HepG2 (cell line): ENCODE results near the gene MRGPRG. TPM values are rescaled to one million over a fixed set of nuclear protein-coding genes. Genes with fewer than 3 reads are reported as not detected.

ENCODE experiments used
- ATAC-seq: fragments of 200-7000 bp; cut with Tn5 transposase; 3 replicates; pipeline ENCODE4 v1.9.1; 2020; ENCODE audit warnings: mild to moderate bottlenecking, moderate library complexity
- BruUV-seq: library from RNA; stranded (reverse); fragments of 400-500 nt; replicated peaks from 2 replicates; lab custom pipeline; 2021; lab: Mats Ljungman, UMichigan
- CTCF ChIA-PET: fragments of 300-600 bp; formaldehyde crosslinking; extraction: SDS; loops from one replicate; lab custom pipeline; 2021; ENCODE audit warnings: low total read pairs, inconsistent platforms, low intra/inter-chr PET ratio; lab: Yijun Ruan, JAX
- POLR2A ChIA-PET: fragments of 350-600 bp; sonication (Branson Sonifier 250); formaldehyde crosslinking; loops from one replicate; lab custom pipeline; 2020; ENCODE audit warnings: antibody characterized with exemption, inconsistent platforms; lab: Yijun Ruan, JAX
- DNase-seq: peaks from one replicate; pipeline ENCODE4 v3.0.0-alpha.2; 2015; ENCODE audit warnings: low spot score
- FAIRE-seq: peaks from 3 replicates; lab custom pipeline; 2011; peaks lifted over from hg19 to GRCh38; lab: Jason Lieb, UNC
- H2AFZ ChIP-seq: one replicate; pipeline ENCODE4 v1.6.1; 2011; ENCODE audit warnings: low read length, inconsistent platforms
- H3K27ac ChIP-seq: fragments of 300-600 bp; 3 replicates; pipeline ENCODE4 v1.8.0; 2011; ENCODE audit warnings: mixed run types, mild to moderate bottlenecking, mixed read lengths, low read length, inconsistent platforms; ENCODE audit not compliant: insufficient read depth; ENCODE audit errors: extremely low read length
- H3K27me3 ChIP-seq, 2 experiments: fragments of 200-600 bp in 1 of 2; 2 replicates in 1 of 2; 3 replicates in 1 of 2; pipeline versions ENCODE4 v1.6.0 to v1.8.0; 2011; ENCODE audit warnings: low read length in 2 of 2, mild to moderate bottlenecking in 2 of 2, moderate library complexity in 2 of 2, inconsistent platforms in 1 of 2; ENCODE audit not compliant: insufficient read depth in 2 of 2, control insufficient read depth in 1 of 2
- H3K36me3 ChIP-seq, 2 experiments: fragments of 200-600 bp in 1 of 2; replicated peaks in 1 of 2; 2 replicates in 1 of 2; 3 replicates in 1 of 2; pipeline versions ENCODE4 v1.5.1 to v1.8.0; 2011; ENCODE audit warnings: low read length in 2 of 2, inconsistent platforms in 1 of 2; ENCODE audit not compliant: insufficient read depth in 2 of 2, control insufficient read depth in 1 of 2
- H3K4me1 ChIP-seq: 2 replicates; pipeline ENCODE4 v1.5.1; 2012; ENCODE audit warnings: low read length, inconsistent platforms; ENCODE audit not compliant: insufficient read depth
- H3K4me2 ChIP-seq: 2 replicates; pipeline ENCODE4 v1.6.0; 2011; ENCODE audit warnings: low read depth, low read length, inconsistent platforms
- H3K4me3 ChIP-seq, 3 experiments: fragments of 200-600 bp in 1 of 3; sonication (generic), shearing (Covaris generic) in 1 of 3; replicated peaks in 1 of 3; 2 replicates each; pipeline ENCODE4 v1.5.1; 2011 to 2016; ENCODE audit warnings: low read length in 3 of 3, inconsistent platforms in 2 of 3, low read depth in 2 of 3, mild to moderate bottlenecking in 2 of 3, control low read depth in 1 of 3, mixed read lengths in 1 of 3; ENCODE audit not compliant: insufficient read depth in 1 of 3
- H3K79me2 ChIP-seq: one replicate; pipeline ENCODE4 v1.6.1; 2011; ENCODE audit warnings: low read length, inconsistent platforms; ENCODE audit not compliant: insufficient read depth
- H3K9ac ChIP-seq: 2 replicates; pipeline ENCODE4 v1.6.0; 2011; ENCODE audit warnings: mild to moderate bottlenecking, low read depth, low read length, inconsistent platforms; ENCODE audit not compliant: insufficient read depth
- H3K9me3 ChIP-seq: 2 replicates; pipeline ENCODE4 v1.5.1; 2012; ENCODE audit warnings: mild to moderate bottlenecking, low read length
- H4K20me1 ChIP-seq: 2 replicates; pipeline ENCODE4 v1.6.0; 2011; ENCODE audit warnings: inconsistent platforms, mild to moderate bottlenecking, low read length, moderate library complexity; ENCODE audit not compliant: insufficient read depth
- BORCS8-MEF2B ChIP-seq: sonication (generic); formaldehyde crosslinking; IDR thresholded peaks from 2 replicates; pipeline ENCODE4 v1.8.0; 2022; ENCODE audit warnings: mild to moderate bottlenecking, missing genetic modification reagents
- CC2D1A ChIP-seq: sonication (generic); formaldehyde crosslinking; IDR thresholded peaks from 2 replicates; pipeline ENCODE4 v1.8.1; 2023; ENCODE audit warnings: mild to moderate bottlenecking, missing genetic modification reagents
- ELF4 ChIP-seq: sonication (generic); formaldehyde crosslinking; IDR thresholded peaks from 2 replicates; pipeline ENCODE4 v1.5.0; 2020; ENCODE audit warnings: missing genetic modification reagents, mild to moderate bottlenecking, moderate library complexity, borderline replicate concordance
- HBP1 ChIP-seq: IDR thresholded peaks from 2 replicates; pipeline ENCODE4 v1.6.1; 2016; ENCODE audit warnings: low read depth, control low read depth
- KMT2A ChIP-seq: sonication (generic); formaldehyde crosslinking; IDR thresholded peaks from 2 replicates; pipeline ENCODE4 v1.4.0; 2020; ENCODE audit warnings: missing genetic modification reagents
- TFE3 ChIP-seq: IDR thresholded peaks from 2 replicates; pipeline ENCODE4 v1.6.1; 2016
- WIZ ChIP-seq: sonication (generic); formaldehyde crosslinking; IDR thresholded peaks from 2 replicates; pipeline ENCODE4 v1.5.1; 2020; ENCODE audit warnings: mild to moderate bottlenecking, missing genetic modification reagents
- ZBTB44 ChIP-seq: sonication (generic); formaldehyde crosslinking; IDR thresholded peaks from 2 replicates; pipeline ENCODE4 v1.4.0; 2020; ENCODE audit warnings: missing genetic modification reagents
- ZFX ChIP-seq: sonication (generic); formaldehyde crosslinking; IDR thresholded peaks from 2 replicates; pipeline ENCODE4 v1.4.0; 2020; ENCODE audit warnings: mild to moderate bottlenecking, low read depth, missing genetic modification reagents, moderate library complexity
- ZKSCAN1 ChIP-seq: fragments of 150-350 bp; IDR thresholded peaks from 2 replicates; pipeline ENCODE4 v1.6.1; 2014; ENCODE audit warnings: low read length
- ZNF343 ChIP-seq: sonication (generic); formaldehyde crosslinking; IDR thresholded peaks from 2 replicates; pipeline ENCODE4 v1.4.0; 2020; ENCODE audit warnings: mild to moderate bottlenecking, missing genetic modification reagents
- ZNF382 ChIP-seq: sonication (generic); formaldehyde crosslinking; IDR thresholded peaks from 2 replicates; pipeline ENCODE4 v1.5.0; 2020; ENCODE audit warnings: missing genetic modification reagents, mild to moderate bottlenecking, borderline replicate concordance
- ZNF605 ChIP-seq: sonication (generic); formaldehyde crosslinking; IDR thresholded peaks from 2 replicates; pipeline ENCODE4 v1.8.0; 2022; ENCODE audit warnings: mild to moderate bottlenecking, missing genetic modification reagents
- ZNF891 ChIP-seq: sonication (generic); formaldehyde crosslinking; IDR thresholded peaks from 2 replicates; pipeline ENCODE4 v1.5.0; 2020; ENCODE audit warnings: mild to moderate bottlenecking, missing genetic modification reagents
- ZSCAN9 ChIP-seq: IDR thresholded peaks from 2 replicates; pipeline ENCODE4 v1.6.1; 2016; ENCODE audit warnings: borderline replicate concordance
- WGBS: methylation state at CpG from one replicate; pipeline ENCODE4 v1.1.6; 2017; ENCODE audit warnings: low lambda C conversion rate; 5-methylcytosine and 5-hydroxymethylcytosine counted together
- in situ Hi-C: cut with HindIII; loops from 2 replicates; pipeline ENCODE4 v1.10.0; 2017; ENCODE audit warnings: low pct_unique_long_range_greater_than_20kb; ENCODE audit not compliant: extremely low pct_ligation_motif_present
- intact Hi-C: fragments of 100-400 bp; cut with micrococcal nuclease; formaldehyde crosslinking; loops from one replicate; pipeline ENCODE4 v1.10.0; 2022; ENCODE audit not compliant: unreplicated experiment
- polyA plus RNA-seq, 8 experiments: library from polyadenylated mRNA; depleted of rRNA in 3 of 8; stranded (reverse) in 7 of 8; unstranded in 1 of 8; fragments of >200 nt; fragmentation: Illumina TruSeq in 4 of 8; extraction: Trizol in 4 of 8; gene quantifications; 2 replicates each; pipeline versions ENCODE4 v1.2.1 to v1.2.3, GENCODE V29; 2011 to 2016; ENCODE audit warnings: low read depth in 4 of 8, missing spikeins in 1 of 8, mixed read lengths in 1 of 8; ENCODE audit not compliant: insufficient read depth in 1 of 8
- total RNA-seq, 5 experiments: library from RNA; depleted of rRNA; stranded (reverse); fragments of >200 nt; fragmentation: Illumina TruSeq; extraction: Trizol; gene quantifications; 2 replicates each; pipeline ENCODE4 v1.2.3, GENCODE V29; 2016; ENCODE audit warnings: low read depth in 1 of 5

MRGPRG gene
- total and polyA plus RNA-seq, 2 of the 13 experiments (the other 11 are each of a cell fraction or from before 2014, with no cell fraction given), result not detected

- Histone ChIP-seq H4K20me1 (no peaks in the 10 kb centered on the region), H3K9ac (no peak overlapping the region), H3K4me1 (no peaks in the 10 kb centered on the region), H3K4me3 (no peak overlapping the region), H3K27ac (no peak overlapping the region), H2AFZ (no peak overlapping the region), H3K27me3 (peaks cover 13 to 64% of the 10 kb centered on the region in 2 experiments), H3K79me2 (no peaks in the 10 kb centered on the region), H3K36me3 (no peaks in the 10 kb centered on the region), H3K9me3 (no peaks in the 10 kb centered on the region), H3K4me2 (no peak overlapping the region)
- FAIRE-seq (no peak), ATAC-seq (no peak), DNase-seq (no peak)
- POLR2A ChIA-PET, result no interaction called here
- 65% methylated on average over 15 of the region's 49 CpGs for WGBS
- CTCF ChIA-PET, result interaction anchor here (0.6 kb wide), 1 partner anchor 181 kb away, joined by 3 read pairs; no protein-coding TSS in a partner anchor
- no peak for TF ChIP-seq TFE3 (CRISPR knock-in tag)
- no peak for TF ChIP-seq KMT2A (CRISPR knock-in tag)
- TF ChIP-seq HBP1 (CRISPR knock-in tag), result no peak
- TF ChIP-seq BORCS8-MEF2B (CRISPR knock-in tag), result no peak
- TF ChIP-seq ZSCAN9, result no peak
- no peak for TF ChIP-seq ZNF343 (CRISPR knock-in tag)
- no peak for TF ChIP-seq ZNF382 (CRISPR knock-in tag)
- no peak for TF ChIP-seq ZNF605 (CRISPR knock-in tag)
- TF ChIP-seq WIZ (CRISPR knock-in tag), result no peak
- no peak for TF ChIP-seq ZKSCAN1
- no peak for TF ChIP-seq CC2D1A
- no peak for TF ChIP-seq ZNF891 (CRISPR knock-in tag)
- TF ChIP-seq ZFX (CRISPR knock-in tag), result no peak
- no peak for TF ChIP-seq ZBTB44 (CRISPR knock-in tag)
- TF ChIP-seq ELF4, result no peak
- BruUV-seq, result no TSS peak
- in situ Hi-C loops, result loop anchor here (10.0 kb wide), 2 partner anchors 113 to 183 kb away; no protein-coding TSS in a partner anchor
- intact Hi-C loops, result loop anchor here (10.0 kb wide), 1 partner anchor 103 kb away; no protein-coding TSS in a partner anchor
These were observed 663 bp downstream of the MRGPRG start for GRCh38 chr11:3217818-3218482.
